CD4-positive, alpha-beta T cell treated with Interleukin-6 at 100 ng/mL for 8 hours (primary cell): ENCODE results near the gene RNF38.
"Not testable (repeated sequence)": the region's sequence is repeated elsewhere in the genome, so short reads cannot be mapped to it uniquely, and the experiment has no call there.

Experiments
- DNase-seq: peaks from one replicate; pipeline ENCODE4 v3.0.0-alpha.2; 2020; ENCODE audit warnings: mixed read lengths, low spot score

Gene RNF38

GRCh38 chr9:36332006-36332405 lies 68.1 kb downstream of the RNF38 start:
- no peak for DNase-seq

- DNase-seq: peak; percentile 58
Observed at GRCh38 chr9:36328798-36329411, 71.2 kb downstream of the RNF38 start.

- DNase-seq: no peak
Observed at GRCh38 chr9:36325081-36325828, 74.8 kb downstream of the RNF38 start.

GRCh38 chr9:36323926-36324325 lies 76.1 kb downstream of the RNF38 start:
- DNase-seq: no peak

DNA sequence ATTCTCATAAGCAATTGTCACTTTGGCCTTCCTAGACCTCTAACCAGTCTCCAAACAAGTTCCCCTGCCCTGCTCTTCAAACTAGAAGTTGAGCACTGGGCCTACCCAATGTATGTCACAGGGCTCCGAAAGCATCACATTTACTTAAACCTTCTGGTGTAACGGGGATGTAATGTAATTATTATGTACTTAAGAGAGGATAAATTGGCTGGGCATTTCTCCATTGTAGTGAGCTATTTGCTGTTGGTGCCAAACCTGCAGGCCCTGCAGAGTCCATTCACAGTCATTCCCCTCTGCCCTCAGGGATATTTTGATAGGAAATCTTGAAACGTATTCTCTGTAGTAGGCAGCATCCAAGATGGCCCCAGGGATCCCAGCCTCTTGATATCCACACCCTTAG lies 77.6 kb downstream of the RNF38 start:
- DNase-seq: no peak

- not testable (repeated sequence) for DNase-seq
Observed at GRCh38 chr9:36321903-36322302, 78.2 kb downstream of the RNF38 start.

- DNase-seq: no peak
Observed at GRCh38 chr9:36320466-36320865, 79.6 kb downstream of the RNF38 start.

DNA sequence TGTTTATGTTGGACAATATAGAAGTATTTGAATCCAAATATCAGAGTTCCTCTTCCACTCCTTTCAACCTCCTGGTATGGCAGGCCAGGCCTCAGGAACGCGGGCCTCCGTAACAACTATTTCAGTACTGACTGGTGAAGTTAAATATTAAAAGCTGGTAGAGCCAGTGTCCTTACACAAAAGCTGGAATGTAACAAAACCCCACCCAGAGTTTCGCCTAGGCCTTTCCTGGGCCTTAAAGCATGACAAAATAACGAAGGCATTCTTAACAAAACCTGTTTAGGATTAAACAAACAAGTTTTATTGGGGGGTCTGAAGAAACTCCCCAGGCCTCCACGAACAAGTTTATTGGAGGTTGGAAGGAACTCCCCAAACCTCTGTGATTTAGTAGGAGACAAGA lies 80.3 kb downstream of the RNF38 start:
- DNase-seq: no peak

GRCh38 chr9:36319183-36319582 lies 80.9 kb downstream of the RNF38 start:
- DNase-seq: no peak

DNA sequence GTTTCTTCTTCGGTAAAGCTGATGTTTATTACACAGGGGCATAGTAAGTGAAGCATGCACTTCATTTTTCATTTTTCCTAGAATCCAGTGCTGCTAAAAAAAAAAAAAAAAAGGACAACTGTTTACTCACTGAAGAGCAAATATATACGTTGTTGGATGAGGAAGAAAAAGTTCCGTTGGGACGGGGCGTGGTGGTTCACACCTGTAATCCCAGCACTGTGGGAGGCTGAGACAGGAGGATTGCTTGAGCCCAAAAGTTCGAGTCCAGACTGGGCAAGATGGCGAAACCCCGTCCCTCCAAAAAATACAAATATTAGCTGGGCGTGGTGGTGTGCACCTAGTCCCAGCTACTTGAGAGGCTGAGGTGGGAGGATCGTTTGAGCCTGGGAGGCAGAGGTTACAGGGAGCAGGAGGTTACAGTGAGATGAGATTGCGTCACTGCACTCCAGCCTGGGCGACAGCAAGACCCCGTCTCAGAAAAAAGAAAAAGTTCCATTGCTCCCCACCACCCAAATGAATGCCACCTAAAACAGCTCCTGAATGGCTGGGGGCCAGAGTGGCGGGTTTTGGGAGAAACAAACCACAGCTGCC lies 81.8 kb downstream of the RNF38 start:
- no peak for DNase-seq

DNA sequence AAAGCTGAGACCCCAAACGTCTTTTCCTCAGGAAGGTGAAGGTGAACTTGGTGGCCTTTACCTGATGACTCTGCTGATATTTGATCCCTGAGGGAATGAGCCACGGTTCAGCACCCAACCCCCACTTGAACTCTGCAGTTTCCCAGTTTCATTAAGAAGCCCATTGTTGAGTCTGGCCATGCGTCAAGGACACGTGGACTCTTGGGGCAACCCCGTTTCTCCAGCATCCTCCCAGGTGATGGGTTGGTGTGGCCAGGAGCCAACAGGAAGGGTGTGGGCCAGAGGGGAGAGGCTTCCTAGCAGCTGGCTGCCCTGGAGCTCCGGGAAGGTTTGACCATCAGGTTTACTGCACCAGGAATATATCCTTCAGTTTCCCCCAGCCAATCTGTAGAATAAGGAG lies 82.3 kb downstream of the RNF38 start:
- no peak for DNase-seq

- no peak for DNase-seq
Observed at GRCh38 chr9:36316611-36317317, 83.3 kb downstream of the RNF38 start.

DNA sequence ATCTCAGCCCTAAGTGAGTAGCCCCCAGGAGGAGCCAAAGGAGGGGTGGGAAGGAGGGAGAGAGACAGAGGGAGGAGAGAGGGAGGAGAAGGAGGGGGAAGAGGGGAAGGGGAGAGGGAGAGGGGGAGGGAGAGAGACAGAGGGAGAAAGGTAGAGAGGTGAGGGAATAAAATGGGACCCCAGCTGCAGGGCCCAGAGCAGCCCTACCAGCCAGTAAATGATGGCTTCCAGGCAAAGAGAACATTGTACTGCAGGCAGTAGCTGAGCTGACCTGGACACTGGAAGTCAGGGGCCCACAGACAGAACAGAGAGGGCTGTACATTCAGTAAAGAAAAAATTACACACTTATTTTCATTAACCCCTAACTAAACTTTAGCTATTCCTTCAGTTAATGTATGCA lies 84.0 kb downstream of the RNF38 start:
- DNase-seq: no peak

- DNase-seq: no peak
Observed at GRCh38 chr9:36315283-36315682, 84.8 kb downstream of the RNF38 start.

GRCh38 chr9:36314740-36315139 lies 85.3 kb downstream of the RNF38 start:
- no peak for DNase-seq

DNA sequence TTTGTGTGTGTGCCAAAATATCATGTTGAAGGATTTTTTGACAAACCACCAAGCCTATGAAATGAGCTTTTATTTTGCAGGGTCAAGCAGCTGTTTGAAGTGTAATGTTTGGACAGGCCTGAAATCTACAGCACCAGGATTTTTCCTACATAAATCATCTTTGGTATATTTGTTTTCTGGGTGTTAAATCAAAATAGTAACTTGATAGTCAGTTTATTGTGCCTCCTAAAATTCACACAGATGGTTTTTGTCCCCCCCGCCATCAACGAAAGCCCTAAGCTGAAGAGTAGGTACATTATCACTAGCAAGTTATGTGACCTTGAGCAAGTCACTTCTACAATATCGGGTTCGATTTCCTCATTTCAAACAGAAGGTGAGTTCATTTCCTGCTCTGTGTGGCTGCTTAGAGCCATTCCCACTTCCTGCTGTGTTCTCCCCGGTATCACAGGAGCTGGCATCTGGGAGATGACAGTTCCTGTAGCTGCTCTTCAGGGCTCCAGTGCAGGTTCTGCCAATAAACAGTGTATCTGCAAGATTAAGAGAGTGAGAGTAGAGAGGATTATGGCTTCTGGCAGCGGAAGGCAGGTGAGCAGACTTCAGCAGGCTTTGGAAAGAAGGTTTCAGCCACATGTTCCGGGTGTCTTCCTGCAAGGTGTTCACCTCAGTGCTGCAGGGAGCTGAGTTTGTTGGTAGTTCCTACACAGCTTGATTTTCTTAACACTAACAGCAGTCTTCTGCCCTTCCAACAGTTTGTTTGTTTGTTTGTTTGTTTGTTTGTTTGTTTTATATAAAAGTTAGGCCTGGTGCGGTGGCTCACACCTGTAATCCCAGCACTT lies 93.4 kb downstream of the RNF38 start:
- DNase-seq: no peak

GRCh38 chr9:36304366-36304765 lies 95.7 kb downstream of the RNF38 start:
- DNase-seq: not testable (repeated sequence)

GRCh38 chr9:36301227-36301626 lies 98.8 kb downstream of the RNF38 start:
- no peak for DNase-seq

DNA sequence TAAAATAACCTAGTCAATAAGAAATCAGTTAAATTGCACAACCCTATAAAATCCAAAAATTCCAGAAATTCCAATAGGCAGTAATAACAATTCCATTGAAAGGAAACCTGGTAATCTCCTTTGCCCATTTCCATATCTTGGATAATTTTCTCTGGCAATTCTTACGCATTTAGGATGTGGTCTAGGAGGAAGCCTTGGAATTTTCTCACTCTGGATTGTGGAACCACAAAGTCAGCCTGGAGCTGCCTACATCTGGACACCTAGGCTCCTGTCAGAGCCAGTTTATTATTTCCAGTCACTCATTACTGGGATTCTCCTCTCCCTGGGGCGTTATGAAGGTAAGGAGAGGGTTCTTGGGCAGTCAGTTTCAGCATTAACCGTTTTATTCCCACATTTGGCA lies 101.5 kb downstream of the RNF38 start:
- no peak for DNase-seq

DNA sequence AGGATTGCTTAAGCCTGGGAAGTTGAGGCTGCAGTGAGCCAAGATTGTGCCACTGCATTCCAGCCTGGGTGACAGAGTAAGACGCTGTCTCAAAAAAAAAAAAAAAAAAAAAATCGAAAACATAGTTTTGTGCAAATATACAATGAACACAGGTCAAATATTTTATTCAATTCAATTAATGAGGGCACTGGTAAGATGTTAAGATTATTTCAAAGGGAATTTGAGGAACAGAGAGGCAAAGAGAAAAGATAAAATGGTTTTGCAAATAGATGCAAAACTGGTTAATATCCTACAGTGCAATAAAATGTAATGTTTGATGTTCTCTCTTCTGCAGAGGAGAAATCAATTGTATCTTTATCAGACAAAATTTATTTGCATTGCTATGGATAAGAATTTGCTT lies 102.3 kb downstream of the RNF38 start:
- DNase-seq: no peak

GRCh38 chr9:36294996-36295395 lies 105.1 kb downstream of the RNF38 start:
- DNase-seq: not testable (repeated sequence)

GRCh38 chr9:36293918-36294317 lies 106.2 kb downstream of the RNF38 start:
- DNase-seq: no peak
